Testis (tissue), 3 donors: Measurements from ENCODE around the gene TSC22D1. TPM values are rescaled to one million over a fixed set of nuclear protein-coding genes. Genes with fewer than 3 reads are reported as not detected.
A peak's percentile ranks its signal among the peaks of the same experiment; 100 is the strongest.

ENCODE experiments used
- DNase-seq: peaks from one replicate; pipeline ENCODE4 v3.0.0-alpha.2; 2019
- H3K27ac ChIP-seq, 2 donors: fragments of 200-600 bp; sonication (generic); one replicate each; pipeline ENCODE4 v1.5.1; 2019
- H3K27me3 ChIP-seq: fragments of 200-600 bp; sonication (generic); one replicate; pipeline ENCODE4 v1.5.1; 2019
- H3K36me3 ChIP-seq: fragments of 200-600 bp; sonication (generic); one replicate; pipeline ENCODE4 v1.5.1; 2017; ENCODE audit warnings: low read depth; ENCODE audit errors: missing control alignments
- H3K4me1 ChIP-seq: fragments of 200-600 bp; sonication (generic); one replicate; pipeline ENCODE4 v1.5.1; 2019
- H3K4me3 ChIP-seq, 2 donors: fragments of 200-600 bp; sonication (generic); one replicate each; pipeline ENCODE4 v1.5.1; 2017 to 2019
- H3K9me3 ChIP-seq: fragments of 200-600 bp; sonication (generic); one replicate; pipeline ENCODE4 v1.5.1; 2017
- CTCF ChIP-seq, 3 experiments: fragments of 450-650 bp in 2 of 3; fragments of 200-600 bp in 1 of 3; sonication (generic) in 1 of 3; IDR thresholded peaks; one replicate each; pipeline ENCODE4 v1.5.1; 2016 to 2019; ENCODE audit warnings: antibody characterized with exemption in 3 of 3, mild to moderate bottlenecking in 2 of 3, moderate library complexity in 1 of 3
- POLR2A ChIP-seq: fragments of 450-650 bp; IDR thresholded peaks from one replicate; pipeline ENCODE4 v1.6.1; 2017; ENCODE audit warnings: antibody characterized with exemption, mild to moderate bottlenecking, moderate library complexity
- WGBS, 2 donors: methylation state at CpG; one replicate each; pipeline ENCODE4 v1.1.5; 2018; 5-methylcytosine and 5-hydroxymethylcytosine counted together
- intact Hi-C: fragments of 100-400 bp; cut with DNase I; formaldehyde crosslinking; loops from one replicate; pipeline ENCODE4 v1.15.1; 2023; ENCODE audit warnings: low total_unique reads
- polyA plus RNA-seq: library from polyadenylated mRNA; stranded (reverse); fragments of 350-450 nt; fragmentation: Illumina TruSeq; extraction: RNeasy Lipid Tissue Mini Kit (QIAGEN cat#74804); gene quantifications from one replicate; pipeline ENCODE4 v1.2.3, GENCODE V29; 2014; ENCODE audit warnings: low read depth, low replicate concordance; ENCODE audit not compliant: insufficient read depth
- total RNA-seq, 2 donors: library from RNA; depleted of rRNA; stranded (reverse); fragments of >200 nt; gene quantifications; one replicate each; pipeline ENCODE4 v1.2.3, GENCODE V29; 2016

Gene TSC22D1
- total and polyA plus RNA-seq, 3 donors from 2014 or later = 189 to 227 (median 193) TPM

GRCh38 chr13:44487989-44488388 lies 88.1 kb downstream of the TSC22D1 start:
- intact Hi-C loops = no loop called here
- Histone ChIP-seq H3K36me3 (no peaks in the 10 kb centered on the region), H3K4me1 (no peaks in the 10 kb centered on the region), H3K27me3 (no peaks in the 10 kb centered on the region), H3K27ac (no peak overlapping the region), H3K9me3 (no peaks in the 10 kb centered on the region), H3K4me3 (no peak overlapping the region)
- TF ChIP-seq CTCF (IDR thresholded peaks at IDR 0.05) (no peak), POLR2A (no peak)
- no peak for DNase-seq
- WGBS, 2 donors = 75 to 77% methylated on average over 1 of the region's 1 CpG

DNA sequence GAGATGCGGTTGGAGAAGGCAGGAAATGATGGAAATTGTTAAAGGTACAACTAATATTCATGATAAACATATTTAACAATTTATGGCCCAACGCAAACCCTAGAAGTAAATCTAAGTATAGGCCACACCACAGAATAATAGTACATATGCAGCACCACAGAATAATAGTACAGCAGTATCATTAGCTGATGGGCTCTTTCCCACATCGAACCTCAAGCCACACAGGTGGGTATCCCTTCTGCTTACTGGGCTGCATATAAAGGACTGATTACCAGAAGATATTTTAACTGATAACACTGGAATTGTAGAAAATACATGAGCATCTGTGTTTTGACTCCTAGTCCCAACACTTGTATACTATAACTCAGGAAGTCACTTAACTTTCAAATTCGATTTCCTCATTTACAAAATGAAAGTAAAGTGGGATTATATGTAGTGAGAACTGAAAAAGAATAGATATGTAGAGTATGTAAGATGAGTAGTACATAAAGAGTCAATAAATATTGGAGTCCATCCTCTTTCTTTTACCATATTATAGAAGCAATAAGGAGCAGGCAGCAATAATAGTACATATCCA lies 91.5 kb downstream of the TSC22D1 start:
- DNase-seq = no peak
- Histone ChIP-seq H3K27ac (no peak overlapping the region), H3K9me3 (no peaks in the 10 kb centered on the region), H3K36me3 (no peaks in the 10 kb centered on the region), H3K4me1 (no peaks in the 10 kb centered on the region), H3K4me3 (no peak overlapping the region), H3K27me3 (no peaks in the 10 kb centered on the region)
- TF ChIP-seq CTCF (IDR thresholded peaks at IDR 0.05) = no peak
- TF ChIP-seq POLR2A = no peak
- intact Hi-C loops = no loop called here
- WGBS, 2 donors = 78 to 83% methylated on average over 4 of the region's 4 CpGs

GRCh38 chr13:44474122-44474910 lies 101.8 kb downstream of the TSC22D1 start:
- Histone ChIP-seq H3K27me3 (no peaks in the 10 kb centered on the region), H3K36me3 (no peaks in the 10 kb centered on the region), H3K9me3 (no peaks in the 10 kb centered on the region), H3K4me1 (no peaks in the 10 kb centered on the region), H3K27ac (peak overlapping the region in 1 of 2 donors; percentile 36), H3K4me3 (peak overlapping the region in 1 of 2 donors; percentile 1)
- TF ChIP-seq CTCF (IDR thresholded peaks at IDR 0.05) (no peak), POLR2A (no peak)
- WGBS, 2 donors = 68 to 79% methylated on average over 4 of the region's 4 CpGs
- intact Hi-C loops = loop anchor here (10.0 kb wide), 1 partner anchor 500 kb away; no protein-coding TSS in a partner anchor
- DNase-seq = peak; percentile 60

GRCh38 chr13:44471686-44472085 lies 104.4 kb downstream of the TSC22D1 start:
- no peak for DNase-seq
- H3K36me3 ChIP-seq = no peaks in the 10 kb centered on the region
- no peaks in the 10 kb centered on the region for H3K4me1 ChIP-seq
- no peaks in the 10 kb centered on the region for H3K27me3 ChIP-seq
- 65 to 78% methylated on average over 1 of the region's 1 CpG for WGBS, 2 donors
- TF ChIP-seq POLR2A = no peak
- no peak for TF ChIP-seq CTCF (IDR thresholded peaks at IDR 0.05)
- no peaks in the 10 kb centered on the region for H3K9me3 ChIP-seq
- no peak overlapping the region for H3K4me3 ChIP-seq
- H3K27ac ChIP-seq = no peak overlapping the region
- intact Hi-C loops = loop anchor here (10.0 kb wide), 1 partner anchor 503 kb away; no protein-coding TSS in a partner anchor
